Aorta (tissue), 5 donors: ENCODE results near the gene AKR7A3. TPM values are rescaled to one million over a fixed set of nuclear protein-coding genes. Genes with fewer than 3 reads are reported as not detected.

Experiments used
- ATAC-seq: fragments of 200-7000 bp; cut with Tn5 transposase; one replicate; pipeline ENCODE4 v1.9.1; 2022; ENCODE audit warnings: moderate library complexity; ENCODE audit not compliant: low FRiP score
- DNase-seq, 2 donors: peaks; one replicate each; pipeline ENCODE4 v3.0.0-alpha.2; 2020
- H3K27ac ChIP-seq, 2 donors: one replicate each; pipeline ENCODE4 v1.5.1; 2013; ENCODE audit warnings: low read length in 2 of 2, mild to moderate bottlenecking in 2 of 2, moderate library complexity in 2 of 2, control low read depth in 1 of 2, inconsistent platforms in 1 of 2, low read depth in 1 of 2
- H3K27me3 ChIP-seq, 2 donors: one replicate each; pipeline ENCODE4 v1.6.1; 2013; ENCODE audit warnings: control low read depth in 1 of 2, low read length in 1 of 2, mild to moderate bottlenecking in 1 of 2, moderate library complexity in 1 of 2; ENCODE audit not compliant: insufficient read depth in 2 of 2, control insufficient read depth in 1 of 2
- H3K36me3 ChIP-seq, 2 donors: one replicate each; pipeline ENCODE4 v1.6.1; 2013; ENCODE audit warnings: control low read depth in 1 of 2, low read length in 1 of 2, mild to moderate bottlenecking in 1 of 2; ENCODE audit not compliant: insufficient read depth in 2 of 2, control insufficient read depth in 1 of 2
- H3K4me1 ChIP-seq, 2 donors: one replicate each; pipeline ENCODE4 v1.6.1; 2013; ENCODE audit warnings: low read length in 2 of 2, control low read depth in 1 of 2, mild to moderate bottlenecking in 1 of 2, moderate library complexity in 1 of 2; ENCODE audit not compliant: insufficient read depth in 2 of 2, control insufficient read depth in 1 of 2
- H3K4me3 ChIP-seq, 2 donors: one replicate each; pipeline ENCODE4 v1.5.1; 2013; ENCODE audit warnings: low read length in 2 of 2, control low read depth in 1 of 2, mild to moderate bottlenecking in 1 of 2
- H3K9me3 ChIP-seq: one replicate; pipeline ENCODE4 v1.6.1; 2013; ENCODE audit warnings: mild to moderate bottlenecking, low read length; ENCODE audit not compliant: control insufficient read depth
- WGBS, 2 donors: extraction: QIAGEN DNeasy Blood & Tissue Kit; methylation state at CpG; one replicate each; pipeline ENCODE4 v1.1.7; 2013; 5-methylcytosine and 5-hydroxymethylcytosine counted together
- intact Hi-C, 2 donors: fragments of 100-400 bp; cut with DNase I; formaldehyde crosslinking; loops; one replicate each; pipeline versions ENCODE4 v1.14.2 to v1.15.0; 2022
- polyA plus RNA-seq, 2 donors: library from polyadenylated mRNA; stranded (reverse); fragments of 200-250 nt; gene quantifications; one replicate each; pipeline ENCODE4 v1.2.3, GENCODE V29; 2013
- total RNA-seq, 2 donors: library from RNA; stranded (reverse); fragmentation: NEBNext Ultra II Directional; extraction: Animal tissue kit (Norgen Biotek cat#: 25700); gene quantifications; one replicate each; pipeline ENCODE4 v1.2.1, GENCODE V29; 2021
- donor health status: healthy with polysubstance abuse.
- donor health status: Bipolar disorder and iron deficiency.
- donor health status: DM: no; HTN: no; CAD: no.
- donor health status: DM: no; HTN: no; CAD: no.
- donor health status: DM: yes; HTN: yes; CAD: no.

AKR7A3 gene
- total and polyA plus RNA-seq, 4 donors = 1.2 to 99.8 (median 2.1) TPM

- H3K27ac ChIP-seq = no peak overlapping the region
- peaks cover 0 to 1% of the 10 kb centered on the region in 2 donors for H3K4me1 ChIP-seq
- H3K27me3 ChIP-seq = no peaks in the 10 kb centered on the region
- ATAC-seq (no peak), DNase-seq (no peak)
- 72 to 85% methylated on average over 4 of the region's 4 CpGs for WGBS, 2 donors
- no peak overlapping the region for H3K4me3 ChIP-seq
- intact Hi-C loops = loop anchor here in 1 of 2 donors (10.0 kb wide), 1 partner anchor 400 kb away; no protein-coding TSS in a partner anchor
- H3K9me3 ChIP-seq = no peaks in the 10 kb centered on the region
- peaks cover 6 to 10% of the 10 kb centered on the region in 2 donors for H3K36me3 ChIP-seq
Measured at GRCh38 chr1:19255288-19255687, 33.3 kb downstream of the AKR7A3 start.

GRCh38 chr1:19254416-19254815 lies 34.2 kb downstream of the AKR7A3 start:
- no peaks in the 10 kb centered on the region for H3K27me3 ChIP-seq
- peaks cover 0 to 1% of the 10 kb centered on the region in 2 donors for H3K4me1 ChIP-seq
- no peak overlapping the region for H3K4me3 ChIP-seq
- H3K9me3 ChIP-seq = no peaks in the 10 kb centered on the region
- intact Hi-C loops = loop anchor here in 1 of 2 donors (10.0 kb wide), 1 partner anchor 400 kb away; no protein-coding TSS in a partner anchor
- H3K27ac ChIP-seq = no peak overlapping the region
- DNase-seq (no peak), ATAC-seq (no peak)
- peaks cover 4 to 8% of the 10 kb centered on the region in 2 donors for H3K36me3 ChIP-seq

DNA sequence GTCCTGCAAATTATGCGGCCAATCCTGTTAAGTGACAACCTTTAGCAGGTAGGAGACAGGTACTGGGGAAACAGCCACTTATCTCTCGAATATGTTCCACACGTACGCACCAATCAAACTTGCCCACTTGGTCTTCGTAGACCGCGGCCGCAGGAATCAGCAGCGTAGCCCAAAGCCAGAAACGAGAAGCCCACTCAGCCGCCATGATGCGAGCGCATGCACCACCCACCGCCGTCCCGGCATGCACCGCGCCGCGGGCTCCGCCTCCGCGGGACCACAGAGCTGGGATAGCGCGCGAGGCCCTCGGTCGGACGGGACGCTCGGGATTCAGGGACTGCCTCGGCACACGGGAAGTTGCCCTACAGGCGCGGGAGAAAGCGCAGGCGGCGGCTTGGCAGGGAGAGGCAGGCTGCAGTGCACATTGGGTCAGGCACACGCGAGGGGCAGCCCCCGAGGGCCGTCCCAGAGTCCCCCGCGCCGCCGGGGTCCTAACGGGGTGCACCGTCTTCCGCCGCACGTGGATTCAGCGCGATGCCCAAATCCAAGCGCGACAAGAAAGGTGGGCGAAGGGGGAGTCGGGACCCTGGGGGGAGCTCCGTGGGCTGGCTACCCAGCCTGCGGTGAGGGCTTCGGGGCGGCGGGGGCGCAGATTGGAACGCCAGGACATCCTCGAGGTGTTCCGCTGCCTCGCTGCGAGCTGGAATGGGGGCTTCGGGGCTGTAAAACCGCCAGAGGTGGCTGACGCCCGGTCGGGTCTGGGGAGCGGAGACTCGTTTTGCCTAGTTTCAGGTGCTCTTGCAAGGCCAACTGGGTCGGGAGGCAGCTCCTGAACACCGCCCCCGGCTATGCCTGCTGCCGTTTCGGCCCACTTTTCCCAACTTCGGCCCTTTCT lies 37.0 kb downstream of the AKR7A3 start, which contains the start of the genes EMC1 and MRTO4:
Gene EMC1 (minus strand): TSS at position 220 of the 892 bp plus-strand sequence. CDS start 15 bp downstream, at position 205.
Gene MRTO4 (plus strand): TSS at position 501 of the 892 bp plus-strand sequence. CDS start 31 bp downstream, at position 532.
- intact Hi-C loops = loop anchor here in 1 of 2 donors (10.0 kb wide), 1 partner anchor 403 kb away; no protein-coding TSS in a partner anchor
- ATAC-seq = peak; percentile 96
- DNase-seq = peak; percentile 90 to 97
- H3K27ac ChIP-seq = peak within 1 kb of the TSS in 1 of 2 donors; percentile 72
- no peaks in the 10 kb centered on the region for H3K27me3 ChIP-seq
- peaks cover 0 to 1% of the 10 kb centered on the region in 2 donors for H3K4me1 ChIP-seq
- no peaks in the 10 kb centered on the region for H3K9me3 ChIP-seq
- H3K4me3 ChIP-seq = peak within 1 kb of the TSS; percentile 51 to 87
- H3K36me3 ChIP-seq = peaks cover under 1 to 3% of the 10 kb centered on the region in 2 donors
- WGBS, 2 donors = 0% methylated on average over 80 to 81 of the region's 81 CpGs

GRCh38 chr1:19250629-19251304 lies 37.8 kb downstream of the AKR7A3 start:
- no peaks in the 10 kb centered on the region for H3K9me3 ChIP-seq
- peak overlapping the region; percentile 51 to 87 for H3K4me3 ChIP-seq
- H3K4me1 ChIP-seq = peaks cover 0 to 1% of the 10 kb centered on the region in 2 donors
- no peak overlapping the region for H3K27ac ChIP-seq
- no peak for ATAC-seq
- 10 to 12% methylated on average over 14 of the region's 14 CpGs for WGBS, 2 donors
- H3K36me3 ChIP-seq = peaks cover 0 to 3% of the 10 kb centered on the region in 2 donors
- intact Hi-C loops = loop anchor here in 1 of 2 donors (10.0 kb wide), 1 partner anchor 404 kb away; no protein-coding TSS in a partner anchor
- no peak for DNase-seq
- H3K27me3 ChIP-seq = no peaks in the 10 kb centered on the region

DNA sequence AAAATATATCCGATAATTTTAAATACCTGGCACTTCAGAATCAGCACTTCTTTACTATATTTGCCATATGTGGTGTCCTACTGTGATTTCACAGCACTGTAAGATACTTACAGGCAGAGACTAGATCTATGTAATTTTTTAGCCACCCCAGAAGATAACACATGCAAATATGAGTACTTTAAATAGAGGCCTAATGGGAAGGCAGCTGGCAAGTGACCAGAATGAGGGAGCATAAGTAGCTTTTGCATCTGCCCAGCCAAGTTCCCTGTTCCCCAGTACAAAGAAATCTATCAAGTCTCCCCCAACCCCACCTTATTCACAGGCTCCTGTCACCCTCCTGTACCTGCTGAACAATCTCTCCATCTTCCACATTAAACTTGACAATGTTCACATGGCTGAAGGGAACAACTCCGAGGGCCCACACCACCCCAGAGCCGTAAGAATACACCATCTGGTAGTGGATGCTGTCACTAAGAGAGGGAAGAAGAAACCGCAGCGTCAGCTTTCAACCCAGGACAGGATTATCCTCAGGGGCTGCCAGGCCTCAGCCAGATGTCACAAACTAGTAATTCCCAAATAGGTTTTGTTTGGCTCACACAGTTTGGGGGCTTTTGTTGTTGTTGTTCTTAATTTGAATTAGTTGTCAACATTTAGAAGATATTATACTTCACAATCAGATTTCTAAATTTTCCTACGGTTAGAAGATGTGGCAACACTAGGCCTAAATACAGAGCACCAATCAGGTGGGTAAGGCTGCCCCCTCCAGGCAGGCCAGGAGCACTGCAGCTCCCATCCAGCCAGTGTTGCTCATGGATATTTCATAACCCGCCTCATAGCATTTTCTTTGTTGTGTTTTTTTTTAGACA lies 47.7 kb downstream of the AKR7A3 start:
- H3K27ac ChIP-seq = no peak overlapping the region
- DNase-seq (peak; percentile 64 to 83), ATAC-seq (peak; percentile 87)
- no peaks in the 10 kb centered on the region for H3K9me3 ChIP-seq
- H3K4me1 ChIP-seq = no peaks in the 10 kb centered on the region
- H3K27me3 ChIP-seq = no peaks in the 10 kb centered on the region
- H3K36me3 ChIP-seq = peaks cover 6 to 12% of the 10 kb centered on the region in 2 donors
- WGBS, 2 donors = 59 to 61% methylated on average over 7 of the region's 7 CpGs
- intact Hi-C loops = loop anchor here in 1 of 2 donors (5.0 kb wide), 1 partner anchor 39 kb away; no protein-coding TSS in a partner anchor
- H3K4me3 ChIP-seq = no peak overlapping the region

GRCh38 chr1:19239876-19240275 lies 48.7 kb downstream of the AKR7A3 start:
- no peak overlapping the region for H3K4me3 ChIP-seq
- 89 to 91% methylated on average over 7 of the region's 7 CpGs for WGBS, 2 donors
- peaks cover 6 to 12% of the 10 kb centered on the region in 2 donors for H3K36me3 ChIP-seq
- intact Hi-C loops = loop anchor here in 1 of 2 donors (5.0 kb wide), 1 partner anchor 38 kb away; no protein-coding TSS in a partner anchor
- ATAC-seq (no peak), DNase-seq (peak in 1 of 2 donors; percentile 44)
- no peaks in the 10 kb centered on the region for H3K4me1 ChIP-seq
- no peaks in the 10 kb centered on the region for H3K9me3 ChIP-seq
- no peak overlapping the region for H3K27ac ChIP-seq
- no peaks in the 10 kb centered on the region for H3K27me3 ChIP-seq

GRCh38 chr1:19234224-19234623 lies 54.3 kb downstream of the AKR7A3 start:
- ATAC-seq (no peak), DNase-seq (peak in 1 of 2 donors; percentile 20)
- intact Hi-C loops = no loop called here
- 92 to 98% methylated on average over 3 of the region's 3 CpGs for WGBS, 2 donors
- Histone ChIP-seq H3K27me3 (no peaks in the 10 kb centered on the region), H3K36me3 (peaks cover 6 to 17% of the 10 kb centered on the region in 2 donors), H3K4me3 (no peak overlapping the region), H3K27ac (no peak overlapping the region), H3K4me1 (peaks cover 0 to 3% of the 10 kb centered on the region in 2 donors), H3K9me3 (no peaks in the 10 kb centered on the region)
